H9 (cell line): ENCODE measurements around the gene KCMF1. TPM values are rescaled to one million over a fixed set of nuclear protein-coding genes. Genes with fewer than 3 reads are reported as not detected.

Source experiments
- DNase-seq: peaks from one replicate; pipeline ENCODE4 v3.0.0-alpha.2; 2017
- H2AFZ ChIP-seq: one replicate; pipeline ENCODE4 v1.6.1; 2013; ENCODE audit warnings: mild to moderate bottlenecking, low read length, control low read depth, moderate library complexity
- H2AK5ac ChIP-seq: 2 replicates; pipeline ENCODE4 v1.6.1; 2013; ENCODE audit warnings: low read length, control low read depth, mixed read lengths; ENCODE audit not compliant: insufficient read length
- H2BK120ac ChIP-seq: one replicate; pipeline ENCODE4 v1.6.1; 2013; ENCODE audit warnings: low read depth, mild to moderate bottlenecking, low read length, control low read depth, inconsistent platforms; ENCODE audit not compliant: poor library complexity, severe bottlenecking
- H2BK12ac ChIP-seq: 2 replicates; pipeline ENCODE4 v1.6.1; 2013; ENCODE audit warnings: low read length, control low read depth, mixed read lengths, low read depth; ENCODE audit not compliant: insufficient read length
- H2BK15ac ChIP-seq: 2 replicates; pipeline ENCODE4 v1.6.1; 2013; ENCODE audit warnings: low read depth, low read length, control low read depth
- H2BK20ac ChIP-seq: one replicate; pipeline ENCODE4 v1.6.1; 2013; ENCODE audit warnings: low read depth, mild to moderate bottlenecking, low read length, control low read depth, inconsistent platforms; ENCODE audit not compliant: poor library complexity, severe bottlenecking
- H2BK5ac ChIP-seq: 2 replicates; pipeline ENCODE4 v1.6.1; 2013; ENCODE audit warnings: low read length, control low read depth, mixed read lengths; ENCODE audit not compliant: insufficient read length
- H3K14ac ChIP-seq: 2 replicates; pipeline ENCODE4 v1.6.1; 2013; ENCODE audit warnings: low read length, control low read depth; ENCODE audit not compliant: insufficient read depth
- H3K18ac ChIP-seq: 2 replicates; pipeline ENCODE4 v1.6.1; 2013; ENCODE audit warnings: low read depth, mild to moderate bottlenecking, mixed read lengths, low read length, control low read depth; ENCODE audit not compliant: insufficient read length
- H3K23ac ChIP-seq: 2 replicates; pipeline ENCODE4 v1.6.1; 2013; ENCODE audit warnings: low read length, control low read depth, mixed read lengths, low read depth; ENCODE audit not compliant: insufficient read length
- H3K23me2 ChIP-seq: 2 replicates; pipeline ENCODE4 v1.6.1; 2013; ENCODE audit warnings: low read depth, mild to moderate bottlenecking, mixed read lengths, low read length, control low read depth; ENCODE audit not compliant: insufficient read length, poor library complexity, severe bottlenecking
- H3K27ac ChIP-seq: 2 replicates; pipeline ENCODE4 v1.5.1; 2013; ENCODE audit warnings: low read length, control low read depth, mixed read lengths, low read depth; ENCODE audit not compliant: insufficient read length
- H3K27me3 ChIP-seq: 2 replicates; pipeline ENCODE4 v1.6.1; 2013; ENCODE audit warnings: low read length, control low read depth, inconsistent platforms; ENCODE audit not compliant: insufficient read depth
- H3K4ac ChIP-seq: 2 replicates; pipeline ENCODE4 v1.6.1; 2013; ENCODE audit warnings: low read depth, mild to moderate bottlenecking, control low read depth, inconsistent platforms, low read length, moderate library complexity
- H3K4me1 ChIP-seq: 2 replicates; pipeline ENCODE4 v1.6.1; 2013; ENCODE audit warnings: low read length, control low read depth, inconsistent platforms; ENCODE audit not compliant: insufficient read depth
- H3K4me2 ChIP-seq: 2 replicates; pipeline ENCODE4 v1.6.1; 2013; ENCODE audit warnings: low read length, control low read depth, mixed read lengths; ENCODE audit not compliant: insufficient read length, insufficient read depth
- H3K56ac ChIP-seq: 2 replicates; pipeline ENCODE4 v1.6.1; 2013; ENCODE audit warnings: low read depth, mild to moderate bottlenecking, mixed read lengths, low read length, control low read depth; ENCODE audit not compliant: insufficient read length
- H3K79me1 ChIP-seq: 2 replicates; pipeline ENCODE4 v1.6.1; 2013; ENCODE audit warnings: low read depth, mild to moderate bottlenecking, moderate library complexity, low read length, control low read depth, inconsistent platforms; ENCODE audit not compliant: insufficient read depth, poor library complexity, severe bottlenecking
- H3K79me2 ChIP-seq: 2 replicates; pipeline ENCODE4 v1.6.1; 2013; ENCODE audit warnings: low read length, control low read depth, inconsistent platforms; ENCODE audit not compliant: insufficient read depth
- H3K9ac ChIP-seq: 2 replicates; pipeline ENCODE4 v1.6.1; 2013; ENCODE audit warnings: low read length, control low read depth, mixed read lengths; ENCODE audit not compliant: insufficient read length; ENCODE audit errors: extremely low read depth
- H3K9me3 ChIP-seq: one replicate; pipeline ENCODE4 v1.6.1; 2013; ENCODE audit warnings: low read depth, low read length, inconsistent platforms; ENCODE audit not compliant: control insufficient read depth
- H3T11ph ChIP-seq: one replicate; pipeline ENCODE4 v1.6.1; 2013; ENCODE audit warnings: mild to moderate bottlenecking, low read length, control low read depth, inconsistent platforms
- H4K20me1 ChIP-seq: one replicate; pipeline ENCODE4 v1.6.1; 2013; ENCODE audit not compliant: control insufficient read depth, insufficient read length, insufficient read depth
- H4K5ac ChIP-seq: 2 replicates; pipeline ENCODE4 v1.6.1; 2013; ENCODE audit warnings: low read depth, mild to moderate bottlenecking, mixed read lengths, low read length, control low read depth; ENCODE audit not compliant: insufficient read length
- H4K8ac ChIP-seq: replicated peaks from 2 replicates; pipeline ENCODE4 v1.6.1; 2013; ENCODE audit warnings: low read length, control low read depth, mixed read lengths, low read depth; ENCODE audit not compliant: insufficient read length
- H4K91ac ChIP-seq: 2 replicates; pipeline ENCODE4 v1.6.1; 2013; ENCODE audit warnings: low read depth, mild to moderate bottlenecking, moderate library complexity, mixed read lengths, low read length, control low read depth; ENCODE audit not compliant: insufficient read length
- H3K27ac Mint-ChIP-seq, 3 experiments: 2 replicates in 2 of 3; 3 replicates in 1 of 3; pipeline ENCODE4 v1.8.0; 2020 to 2021; ENCODE audit warnings: mixed read lengths in 3 of 3, mild to moderate bottlenecking in 1 of 3, moderate library complexity in 1 of 3
- H3K27me3 Mint-ChIP-seq: 2 replicates; pipeline ENCODE4 v1.8.0; 2021; ENCODE audit warnings: low read depth, mild to moderate bottlenecking, moderate library complexity, mixed read lengths
- H3K36me3 Mint-ChIP-seq, 3 experiments: 2 replicates in 2 of 3; 3 replicates in 1 of 3; pipeline ENCODE4 v1.8.0; 2020 to 2021; ENCODE audit warnings: low read depth in 3 of 3, mixed read lengths in 3 of 3; ENCODE audit not compliant: insufficient read depth in 1 of 3
- H3K4me1 Mint-ChIP-seq, 2 experiments: 2 replicates each; pipeline ENCODE4 v1.8.0; 2020; ENCODE audit warnings: mixed read lengths in 2 of 2
- H3K4me3 Mint-ChIP-seq, 2 experiments: 2 replicates in 1 of 2; 3 replicates in 1 of 2; pipeline ENCODE4 v1.8.0; 2020 to 2021; ENCODE audit warnings: mild to moderate bottlenecking in 2 of 2, mixed read lengths in 2 of 2, moderate library complexity in 1 of 2
- H3K9me3 Mint-ChIP-seq, 2 experiments: 2 replicates in 1 of 2; 3 replicates in 1 of 2; pipeline ENCODE4 v1.8.0; 2020; ENCODE audit warnings: mild to moderate bottlenecking in 2 of 2, mixed read lengths in 2 of 2, moderate library complexity in 1 of 2
- WGBS: extraction: QIAGEN DNeasy Blood & Tissue Kit; methylation state at CpG from one replicate; pipeline ENCODE4 v1.1.7; 2013; ENCODE audit warnings: missing lambda C conversion rate, low lambda C conversion rate, mixed read lengths; ENCODE audit not compliant: insufficient read length; ENCODE audit errors: extremely low coverage; 5-methylcytosine and 5-hydroxymethylcytosine counted together
- total RNA-seq: library from RNA; stranded (reverse); gene quantifications from 2 replicates; pipeline ENCODE4 v1.2.1, GENCODE V29; 2021
- TF ChIP-seq, protein P1 (sequence below): fragments of 200-600 bp; sonication (generic); conservative IDR thresholded peaks from 3 replicates; pipeline ENCODE4 v1.8.0; 2021; ENCODE audit warnings: antibody characterized with exemption, mild to moderate bottlenecking

The KCMF1 gene
- total RNA-seq, 1 experiment from 2014 or later: 113 TPM

DNA sequence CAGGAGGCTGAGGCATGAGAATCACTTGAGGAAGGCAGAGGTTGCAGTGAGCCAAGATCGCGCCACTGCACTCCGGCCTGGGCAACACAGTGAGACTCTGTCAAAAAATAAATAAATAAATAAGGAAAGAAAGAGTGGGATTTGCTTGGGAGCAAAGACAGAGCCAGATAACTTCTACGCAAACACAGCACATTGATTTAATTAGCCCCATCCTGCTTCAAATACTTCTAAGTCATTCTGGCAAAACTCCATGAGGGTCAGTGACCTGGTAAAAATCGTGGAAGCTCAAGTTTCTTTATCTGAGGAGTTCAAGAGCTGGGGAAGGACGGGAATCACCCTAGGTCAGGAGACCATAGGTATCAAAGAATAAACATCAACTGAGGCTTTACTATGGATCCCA lies 91.6 kb downstream of the KCMF1 start:
- Histone ChIP-seq H4K91ac (no peak overlapping the region), H2BK120ac (no peak overlapping the region), H3T11ph (no peak overlapping the region), H2BK5ac (no peak overlapping the region), H2BK12ac (no peak overlapping the region), H3K27me3 (peaks cover 2% of the 10 kb centered on the region; the same call in 1 of the 2 replicates), H2BK15ac (no peak overlapping the region), H4K20me1 (no peaks in the 10 kb centered on the region), H2AFZ (no peak overlapping the region), H3K9me3 (no peaks in the 10 kb centered on the region), H3K23me2 (no peaks in the 10 kb centered on the region), H3K27ac (no peak overlapping the region), H4K5ac (no peak overlapping the region), H3K4me1 (peaks cover 5% of the 10 kb centered on the region), H4K8ac (no peak overlapping the region), H3K18ac (no peak overlapping the region), H3K79me2 (no peaks in the 10 kb centered on the region), H3K79me1 (no peaks in the 10 kb centered on the region), H3K4ac (no peak overlapping the region), H3K14ac (no peak overlapping the region), H3K9ac (no peak overlapping the region), H3K4me2 (no peak overlapping the region), H3K23ac (no peak overlapping the region), H2BK20ac (no peak overlapping the region), H2AK5ac (no peak overlapping the region), H3K56ac (no peak overlapping the region)
- no peak for DNase-seq
- no peak overlapping the region for H3K4me3 Mint-ChIP-seq
- H3K4me1 Mint-ChIP-seq: peaks cover 35 to 40% of the 10 kb centered on the region in 2 experiments
- H3K27me3 Mint-ChIP-seq: peaks cover 39% of the 10 kb centered on the region
- no peak overlapping the region for H3K27ac Mint-ChIP-seq
- peaks cover 0 to 4% of the 10 kb centered on the region in 2 experiments; a peak in 1 of 5 replicates for H3K9me3 Mint-ChIP-seq
- TF ChIP-seq, protein P1, sequence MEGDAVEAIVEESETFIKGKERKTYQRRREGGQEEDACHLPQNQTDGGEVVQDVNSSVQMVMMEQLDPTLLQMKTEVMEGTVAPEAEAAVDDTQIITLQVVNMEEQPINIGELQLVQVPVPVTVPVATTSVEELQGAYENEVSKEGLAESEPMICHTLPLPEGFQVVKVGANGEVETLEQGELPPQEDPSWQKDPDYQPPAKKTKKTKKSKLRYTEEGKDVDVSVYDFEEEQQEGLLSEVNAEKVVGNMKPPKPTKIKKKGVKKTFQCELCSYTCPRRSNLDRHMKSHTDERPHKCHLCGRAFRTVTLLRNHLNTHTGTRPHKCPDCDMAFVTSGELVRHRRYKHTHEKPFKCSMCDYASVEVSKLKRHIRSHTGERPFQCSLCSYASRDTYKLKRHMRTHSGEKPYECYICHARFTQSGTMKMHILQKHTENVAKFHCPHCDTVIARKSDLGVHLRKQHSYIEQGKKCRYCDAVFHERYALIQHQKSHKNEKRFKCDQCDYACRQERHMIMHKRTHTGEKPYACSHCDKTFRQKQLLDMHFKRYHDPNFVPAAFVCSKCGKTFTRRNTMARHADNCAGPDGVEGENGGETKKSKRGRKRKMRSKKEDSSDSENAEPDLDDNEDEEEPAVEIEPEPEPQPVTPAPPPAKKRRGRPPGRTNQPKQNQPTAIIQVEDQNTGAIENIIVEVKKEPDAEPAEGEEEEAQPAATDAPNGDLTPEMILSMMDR: no peak
- WGBS: no CpG with 5 or more reads among the region's 6 CpGs
- H3K36me3 Mint-ChIP-seq: no peaks in the 10 kb centered on the region; a peak in 1 of 7 replicates
